H1 (cell line): Measurements from ENCODE around the gene GTPBP10. TPM values are rescaled to one million over a fixed set of nuclear protein-coding genes. Genes with fewer than 3 reads are reported as not detected.

Experiments used
- EGR1 ChIP-seq: IDR thresholded peaks from 2 replicates; pipeline ENCODE4 v1.6.1; 2011; ENCODE audit warnings: low read depth, low read length, borderline replicate concordance
- EZH2 ChIP-seq: fragments of 200-600 bp; sonication (generic); IDR thresholded peaks from 2 replicates; pipeline ENCODE4 v1.7.1; 2012; ENCODE audit warnings: low read depth, mild to moderate bottlenecking, moderate library complexity, low read length, inconsistent platforms; ENCODE audit not compliant: severe bottlenecking
- FOSL1 ChIP-seq: IDR thresholded peaks from 2 replicates; pipeline ENCODE4 v1.6.1; 2011; ENCODE audit warnings: mild to moderate bottlenecking, low read depth, low read length, moderate library complexity; ENCODE audit not compliant: insufficient read depth
- HDAC2 ChIP-seq, 2 experiments: fragments of 300-600 bp in 1 of 2; sonication (generic) in 1 of 2; IDR thresholded peaks; 2 replicates each; pipeline ENCODE4 v1.6.1; 2011 to 2012; ENCODE audit warnings: low read depth in 2 of 2, low read length in 2 of 2, mild to moderate bottlenecking in 2 of 2, moderate library complexity in 2 of 2, borderline replicate concordance in 1 of 2, inconsistent platforms in 1 of 2
- KDM4A ChIP-seq: IDR thresholded peaks from one replicate; pipeline ENCODE4 v1.7.1; 2012; ENCODE audit warnings: low read depth, mild to moderate bottlenecking, moderate library complexity, low read length, inconsistent platforms; ENCODE audit not compliant: severe bottlenecking
- MAFK ChIP-seq: IDR thresholded peaks from 2 replicates; pipeline ENCODE4 v1.6.1; 2012; ENCODE audit warnings: low read depth, mild to moderate bottlenecking, improper control_type of control experiment, low read length
- polyA plus RNA-seq, 7 experiments: library from polyadenylated mRNA; depleted of rRNA in 3 of 7; stranded (reverse) in 5 of 7; unstranded in 2 of 7; fragments of >200 nt in 5 of 7; fragments of 200-250 nt in 2 of 7; gene quantifications; 1 replicate in 5 of 7; 2 replicates in 1 of 7; 4 replicates in 1 of 7; pipeline versions ENCODE4 v1.2.1 to v1.2.3, GENCODE V29; 2011 to 2013; ENCODE audit warnings: missing spikeins in 2 of 7, mixed read lengths in 2 of 7
- total RNA-seq: library from RNA; stranded (reverse); fragmentation: NEBNext Ultra II Directional; extraction: Animal tissue kit (Norgen Biotek cat#: 25700); gene quantifications from 2 replicates; pipeline ENCODE4 v1.2.1, GENCODE V29; 2021
- TF ChIP-seq, protein P1 (sequence below): fragments of 300-600 bp; sonication (generic); IDR thresholded peaks from 2 replicates; pipeline ENCODE4 v1.7.1; 2012; ENCODE audit warnings: low read length, moderate library complexity, mild to moderate bottlenecking, inconsistent platforms; ENCODE audit not compliant: insufficient replicate concordance

Gene GTPBP10
- total and polyA plus RNA-seq, 2 of the 8 experiments (the other 6 are each of a cell fraction or from before 2014, with no cell fraction given) = 4.4 to 21.2 TPM

DNA sequence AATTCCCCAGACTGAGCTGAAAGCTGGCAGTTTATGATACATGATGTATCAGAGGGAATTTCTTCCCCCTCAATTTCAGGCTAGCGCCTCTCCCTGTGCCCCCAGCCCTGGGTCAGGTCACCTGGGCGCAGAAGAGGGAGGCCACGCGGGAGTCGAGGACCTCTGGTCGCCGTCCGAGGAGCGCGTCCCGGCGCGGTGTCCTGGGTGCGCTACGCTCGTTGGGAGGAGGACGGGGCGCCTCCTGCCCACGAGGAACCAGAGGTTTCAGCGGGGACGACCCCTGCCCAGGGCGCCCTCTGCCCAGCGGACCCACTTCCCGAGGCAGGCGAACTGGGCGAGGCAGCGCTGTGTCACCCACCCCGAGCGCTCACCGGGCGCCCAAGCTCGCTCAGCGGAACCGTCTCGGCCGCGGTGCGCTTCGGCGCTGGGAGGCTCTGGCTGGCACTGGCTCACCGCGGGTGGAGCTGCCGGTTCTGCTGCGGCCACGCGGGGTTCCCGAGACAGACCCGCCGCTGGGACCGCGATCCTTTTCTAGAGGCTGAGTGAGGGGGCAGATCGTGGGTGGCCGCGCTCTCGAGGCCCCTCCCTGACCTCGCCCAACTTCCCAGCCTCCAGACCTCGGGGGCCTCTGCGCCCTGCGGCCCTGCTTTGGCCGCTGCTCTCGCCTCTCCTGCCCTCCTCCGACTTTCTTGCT lies 25.6 kb upstream of the GTPBP10 start, which contains the start of gene FAM237B (continued):
- TF ChIP-seq, protein P1, sequence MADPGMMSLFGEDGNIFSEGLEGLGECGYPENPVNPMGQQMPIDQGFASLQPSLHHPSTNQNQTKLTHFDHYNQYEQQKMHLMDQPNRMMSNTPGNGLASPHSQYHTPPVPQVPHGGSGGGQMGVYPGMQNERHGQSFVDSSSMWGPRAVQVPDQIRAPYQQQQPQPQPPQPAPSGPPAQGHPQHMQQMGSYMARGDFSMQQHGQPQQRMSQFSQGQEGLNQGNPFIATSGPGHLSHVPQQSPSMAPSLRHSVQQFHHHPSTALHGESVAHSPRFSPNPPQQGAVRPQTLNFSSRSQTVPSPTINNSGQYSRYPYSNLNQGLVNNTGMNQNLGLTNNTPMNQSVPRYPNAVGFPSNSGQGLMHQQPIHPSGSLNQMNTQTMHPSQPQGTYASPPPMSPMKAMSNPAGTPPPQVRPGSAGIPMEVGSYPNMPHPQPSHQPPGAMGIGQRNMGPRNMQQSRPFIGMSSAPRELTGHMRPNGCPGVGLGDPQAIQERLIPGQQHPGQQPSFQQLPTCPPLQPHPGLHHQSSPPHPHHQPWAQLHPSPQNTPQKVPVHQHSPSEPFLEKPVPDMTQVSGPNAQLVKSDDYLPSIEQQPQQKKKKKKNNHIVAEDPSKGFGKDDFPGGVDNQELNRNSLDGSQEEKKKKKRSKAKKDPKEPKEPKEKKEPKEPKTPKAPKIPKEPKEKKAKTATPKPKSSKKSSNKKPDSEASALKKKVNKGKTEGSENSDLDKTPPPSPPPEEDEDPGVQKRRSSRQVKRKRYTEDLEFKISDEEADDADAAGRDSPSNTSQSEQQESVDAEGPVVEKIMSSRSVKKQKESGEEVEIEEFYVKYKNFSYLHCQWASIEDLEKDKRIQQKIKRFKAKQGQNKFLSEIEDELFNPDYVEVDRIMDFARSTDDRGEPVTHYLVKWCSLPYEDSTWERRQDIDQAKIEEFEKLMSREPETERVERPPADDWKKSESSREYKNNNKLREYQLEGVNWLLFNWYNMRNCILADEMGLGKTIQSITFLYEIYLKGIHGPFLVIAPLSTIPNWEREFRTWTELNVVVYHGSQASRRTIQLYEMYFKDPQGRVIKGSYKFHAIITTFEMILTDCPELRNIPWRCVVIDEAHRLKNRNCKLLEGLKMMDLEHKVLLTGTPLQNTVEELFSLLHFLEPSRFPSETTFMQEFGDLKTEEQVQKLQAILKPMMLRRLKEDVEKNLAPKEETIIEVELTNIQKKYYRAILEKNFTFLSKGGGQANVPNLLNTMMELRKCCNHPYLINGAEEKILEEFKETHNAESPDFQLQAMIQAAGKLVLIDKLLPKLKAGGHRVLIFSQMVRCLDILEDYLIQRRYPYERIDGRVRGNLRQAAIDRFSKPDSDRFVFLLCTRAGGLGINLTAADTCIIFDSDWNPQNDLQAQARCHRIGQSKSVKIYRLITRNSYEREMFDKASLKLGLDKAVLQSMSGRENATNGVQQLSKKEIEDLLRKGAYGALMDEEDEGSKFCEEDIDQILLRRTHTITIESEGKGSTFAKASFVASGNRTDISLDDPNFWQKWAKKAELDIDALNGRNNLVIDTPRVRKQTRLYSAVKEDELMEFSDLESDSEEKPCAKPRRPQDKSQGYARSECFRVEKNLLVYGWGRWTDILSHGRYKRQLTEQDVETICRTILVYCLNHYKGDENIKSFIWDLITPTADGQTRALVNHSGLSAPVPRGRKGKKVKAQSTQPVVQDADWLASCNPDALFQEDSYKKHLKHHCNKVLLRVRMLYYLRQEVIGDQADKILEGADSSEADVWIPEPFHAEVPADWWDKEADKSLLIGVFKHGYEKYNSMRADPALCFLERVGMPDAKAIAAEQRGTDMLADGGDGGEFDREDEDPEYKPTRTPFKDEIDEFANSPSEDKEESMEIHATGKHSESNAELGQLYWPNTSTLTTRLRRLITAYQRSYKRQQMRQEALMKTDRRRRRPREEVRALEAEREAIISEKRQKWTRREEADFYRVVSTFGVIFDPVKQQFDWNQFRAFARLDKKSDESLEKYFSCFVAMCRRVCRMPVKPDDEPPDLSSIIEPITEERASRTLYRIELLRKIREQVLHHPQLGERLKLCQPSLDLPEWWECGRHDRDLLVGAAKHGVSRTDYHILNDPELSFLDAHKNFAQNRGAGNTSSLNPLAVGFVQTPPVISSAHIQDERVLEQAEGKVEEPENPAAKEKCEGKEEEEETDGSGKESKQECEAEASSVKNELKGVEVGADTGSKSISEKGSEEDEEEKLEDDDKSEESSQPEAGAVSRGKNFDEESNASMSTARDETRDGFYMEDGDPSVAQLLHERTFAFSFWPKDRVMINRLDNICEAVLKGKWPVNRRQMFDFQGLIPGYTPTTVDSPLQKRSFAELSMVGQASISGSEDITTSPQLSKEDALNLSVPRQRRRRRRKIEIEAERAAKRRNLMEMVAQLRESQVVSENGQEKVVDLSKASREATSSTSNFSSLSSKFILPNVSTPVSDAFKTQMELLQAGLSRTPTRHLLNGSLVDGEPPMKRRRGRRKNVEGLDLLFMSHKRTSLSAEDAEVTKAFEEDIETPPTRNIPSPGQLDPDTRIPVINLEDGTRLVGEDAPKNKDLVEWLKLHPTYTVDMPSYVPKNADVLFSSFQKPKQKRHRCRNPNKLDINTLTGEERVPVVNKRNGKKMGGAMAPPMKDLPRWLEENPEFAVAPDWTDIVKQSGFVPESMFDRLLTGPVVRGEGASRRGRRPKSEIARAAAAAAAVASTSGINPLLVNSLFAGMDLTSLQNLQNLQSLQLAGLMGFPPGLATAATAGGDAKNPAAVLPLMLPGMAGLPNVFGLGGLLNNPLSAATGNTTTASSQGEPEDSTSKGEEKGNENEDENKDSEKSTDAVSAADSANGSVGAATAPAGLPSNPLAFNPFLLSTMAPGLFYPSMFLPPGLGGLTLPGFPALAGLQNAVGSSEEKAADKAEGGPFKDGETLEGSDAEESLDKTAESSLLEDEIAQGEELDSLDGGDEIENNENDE = no peak
- TF ChIP-seq EZH2 (peak; percentile 75), MAFK (no peak), HDAC2 (IDR thresholded peaks at IDR 0.05; ENCODE audit: borderline replicate concordance in 1 of 2, low read depth in 2 of 2, low read length in 2 of 2) (peak in 1 of 2 experiments; percentile 45; a peak in 1 of 4 replicates), EGR1 (no peak), KDM4A (peak; percentile 95), FOSL1 (no peak)
